ENCODE measurements around the gene ZNF618.

Gene ZNF618

GRCh38 chr9:113989017-113989713 is 113.1 kb downstream of the ZNF618 start:
- peaks cover 22% of the 10 kb centered on the region for H3K36me3 ChIP-seq (ENCODE audit: control insufficient read depth, insufficient read depth, low read length)

GRCh38 chr9:113989714-113990569 is 113.8 kb downstream of the ZNF618 start:
- Histone ChIP-seq H3K4me1 (ENCODE audit: control insufficient read depth, insufficient read depth, low read length) (no peaks in the 10 kb centered on the region), H3K9me3 (ENCODE audit: control insufficient read depth, insufficient read depth, low read length) (no peaks in the 10 kb centered on the region), H3K4me3 (ENCODE audit: low read depth, low read length) (no peak overlapping the region), H3K27me3 (ENCODE audit: control insufficient read depth, insufficient read depth, low read length) (no peaks in the 10 kb centered on the region), H3K27ac (ENCODE audit: low read depth, low read length) (no peak overlapping the region), H3K36me3 (ENCODE audit: control insufficient read depth, insufficient read depth, low read length) (peaks cover 22% of the 10 kb centered on the region), H3K9ac (ENCODE audit: low read depth, low read length) (no peak overlapping the region)

More at GRCh38 chr9:113989017-113989713, 113.1 kb downstream of the ZNF618 start:
- Histone ChIP-seq H3K4me3 (ENCODE audit: low read depth, low read length) (no peak overlapping the region), H3K9me3 (ENCODE audit: control insufficient read depth, insufficient read depth, low read length) (no peaks in the 10 kb centered on the region), H3K27ac (ENCODE audit: low read depth, low read length) (no peak overlapping the region), H3K9ac (ENCODE audit: low read depth, low read length) (no peak overlapping the region), H3K4me1 (ENCODE audit: control insufficient read depth, insufficient read depth, low read length) (no peaks in the 10 kb centered on the region), H3K27me3 (ENCODE audit: control insufficient read depth, insufficient read depth, low read length) (no peaks in the 10 kb centered on the region)

- H3K27ac ChIP-seq (ENCODE audit: low read depth, low read length): no peak overlapping the region
- H3K9ac ChIP-seq (ENCODE audit: low read depth, low read length): no peak overlapping the region
- H3K27me3 ChIP-seq (ENCODE audit: control insufficient read depth, insufficient read depth, low read length): no peaks in the 10 kb centered on the region
- no peak overlapping the region for H3K4me3 ChIP-seq (ENCODE audit: low read depth, low read length)
- no peaks in the 10 kb centered on the region for H3K4me1 ChIP-seq (ENCODE audit: control insufficient read depth, insufficient read depth, low read length)
- peaks cover 22% of the 10 kb centered on the region for H3K36me3 ChIP-seq (ENCODE audit: control insufficient read depth, insufficient read depth, low read length)
- H3K9me3 ChIP-seq (ENCODE audit: control insufficient read depth, insufficient read depth, low read length): no peaks in the 10 kb centered on the region
Observed at GRCh38 chr9:113990570-113990907, 114.4 kb downstream of the ZNF618 start.

GRCh38 chr9:113990975-113991471 is 114.9 kb downstream of the ZNF618 start:
- H3K27me3 ChIP-seq (ENCODE audit: control insufficient read depth, insufficient read depth, low read length): no peaks in the 10 kb centered on the region
- peaks cover 22% of the 10 kb centered on the region for H3K36me3 ChIP-seq (ENCODE audit: control insufficient read depth, insufficient read depth, low read length)
- no peaks in the 10 kb centered on the region for H3K9me3 ChIP-seq (ENCODE audit: control insufficient read depth, insufficient read depth, low read length)
- H3K4me1 ChIP-seq (ENCODE audit: control insufficient read depth, insufficient read depth, low read length): no peaks in the 10 kb centered on the region
- no peak overlapping the region for H3K9ac ChIP-seq (ENCODE audit: low read depth, low read length)
- H3K4me3 ChIP-seq (ENCODE audit: low read depth, low read length): no peak overlapping the region
- no peak overlapping the region for H3K27ac ChIP-seq (ENCODE audit: low read depth, low read length)

- no peak overlapping the region for H3K27ac ChIP-seq (ENCODE audit: low read depth, low read length)
- H3K27me3 ChIP-seq (ENCODE audit: control insufficient read depth, insufficient read depth, low read length): no peaks in the 10 kb centered on the region
- peaks cover 22% of the 10 kb centered on the region for H3K36me3 ChIP-seq (ENCODE audit: control insufficient read depth, insufficient read depth, low read length)
- no peak overlapping the region for H3K4me3 ChIP-seq (ENCODE audit: low read depth, low read length)
- no peak overlapping the region for H3K9ac ChIP-seq (ENCODE audit: low read depth, low read length)
- no peaks in the 10 kb centered on the region for H3K4me1 ChIP-seq (ENCODE audit: control insufficient read depth, insufficient read depth, low read length)
- no peaks in the 10 kb centered on the region for H3K9me3 ChIP-seq (ENCODE audit: control insufficient read depth, insufficient read depth, low read length)
Observed at GRCh38 chr9:113991714-113992113, 115.6 kb downstream of the ZNF618 start.

DNA sequence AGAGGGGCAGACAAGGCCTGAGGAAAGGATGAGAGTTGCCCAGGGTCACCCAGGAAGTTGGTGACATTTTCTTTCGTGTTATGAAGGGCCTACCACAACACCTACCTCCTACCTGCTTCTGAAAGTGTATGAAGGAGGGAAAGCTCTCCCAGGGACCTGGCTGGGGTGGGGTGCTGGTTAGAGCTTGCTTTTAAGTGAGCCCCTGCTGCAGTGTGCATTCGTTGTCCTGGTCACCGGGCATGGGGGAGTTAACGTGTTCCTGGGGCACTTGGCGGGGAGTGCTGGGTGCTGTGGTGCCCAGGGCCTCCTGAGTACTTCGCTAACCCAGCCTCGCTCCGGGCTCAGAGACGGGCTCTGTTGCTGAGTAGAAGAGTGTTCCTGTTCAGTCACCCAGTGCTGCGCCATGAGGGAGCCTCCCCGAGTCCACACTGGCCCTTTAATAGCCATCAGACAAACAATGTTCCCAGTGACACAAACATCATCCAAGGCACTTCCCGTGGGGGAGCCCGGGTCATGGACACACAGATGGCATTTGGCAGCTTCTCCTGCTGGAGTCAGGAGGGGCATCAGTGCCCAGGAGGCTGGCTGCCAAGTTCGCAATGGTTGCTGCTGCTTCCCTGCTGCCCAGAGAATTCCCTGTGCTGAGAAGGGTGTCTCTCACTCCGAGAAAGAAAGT is 116.3 kb downstream of the ZNF618 start:
- Histone ChIP-seq H3K9ac (ENCODE audit: low read depth, low read length) (no peak overlapping the region), H3K36me3 (ENCODE audit: control insufficient read depth, insufficient read depth, low read length) (peaks cover 22% of the 10 kb centered on the region), H3K27ac (ENCODE audit: low read depth, low read length) (no peak overlapping the region), H3K9me3 (ENCODE audit: control insufficient read depth, insufficient read depth, low read length) (no peaks in the 10 kb centered on the region), H3K27me3 (ENCODE audit: control insufficient read depth, insufficient read depth, low read length) (no peaks in the 10 kb centered on the region), H3K4me3 (ENCODE audit: low read depth, low read length) (no peak overlapping the region), H3K4me1 (ENCODE audit: control insufficient read depth, insufficient read depth, low read length) (no peaks in the 10 kb centered on the region)

- Histone ChIP-seq H3K36me3 (ENCODE audit: control insufficient read depth, insufficient read depth, low read length) (peaks cover 22% of the 10 kb centered on the region), H3K4me1 (ENCODE audit: control insufficient read depth, insufficient read depth, low read length) (no peaks in the 10 kb centered on the region), H3K27me3 (ENCODE audit: control insufficient read depth, insufficient read depth, low read length) (no peaks in the 10 kb centered on the region), H3K9me3 (ENCODE audit: control insufficient read depth, insufficient read depth, low read length) (no peaks in the 10 kb centered on the region), H3K4me3 (ENCODE audit: low read depth, low read length) (no peak overlapping the region), H3K27ac (ENCODE audit: low read depth, low read length) (no peak overlapping the region), H3K9ac (ENCODE audit: low read depth, low read length) (no peak overlapping the region)
Observed at GRCh38 chr9:113992994-113993393, 116.9 kb downstream of the ZNF618 start.

DNA sequence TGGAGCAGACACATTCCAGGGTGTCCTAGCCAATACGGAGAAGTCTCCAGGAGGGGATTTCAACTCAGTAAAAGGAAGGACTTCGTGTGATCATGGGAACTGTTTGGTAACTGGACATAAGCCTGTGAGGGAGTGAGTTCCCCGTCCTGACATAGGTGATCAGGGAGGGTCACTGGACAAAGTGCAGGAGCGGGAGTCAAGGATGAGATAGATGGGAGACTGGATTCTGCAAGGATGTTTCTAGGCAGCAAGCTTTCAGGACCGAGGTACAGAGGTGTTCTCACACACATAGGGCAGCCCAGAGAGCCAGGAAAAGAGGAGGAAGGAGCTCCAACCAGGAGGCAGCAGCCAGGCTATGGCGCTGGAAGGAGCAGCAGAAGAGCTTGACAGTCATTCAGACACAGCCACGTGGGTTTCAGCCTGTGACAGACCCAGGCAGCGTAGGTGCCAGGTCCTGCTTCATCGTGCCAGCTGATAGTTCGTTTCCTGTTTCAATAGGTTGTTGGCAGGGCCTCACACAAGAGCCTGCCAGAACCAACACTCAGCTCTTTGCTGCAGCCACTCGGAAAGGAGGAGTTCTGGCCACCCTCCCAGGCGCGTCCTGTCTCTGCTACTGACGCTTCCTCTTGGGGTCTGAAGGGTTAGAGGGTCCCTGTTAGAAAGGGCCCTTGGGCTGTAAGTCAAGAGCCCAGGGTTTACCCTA is 117.9 kb downstream of the ZNF618 start:
- no peaks in the 10 kb centered on the region for H3K27me3 ChIP-seq (ENCODE audit: control insufficient read depth, insufficient read depth, low read length)
- H3K27ac ChIP-seq (ENCODE audit: low read depth, low read length): no peak overlapping the region
- no peak overlapping the region for H3K9ac ChIP-seq (ENCODE audit: low read depth, low read length)
- H3K4me1 ChIP-seq (ENCODE audit: control insufficient read depth, insufficient read depth, low read length): no peaks in the 10 kb centered on the region
- no peaks in the 10 kb centered on the region for H3K9me3 ChIP-seq (ENCODE audit: control insufficient read depth, insufficient read depth, low read length)
- peaks cover 14% of the 10 kb centered on the region for H3K36me3 ChIP-seq (ENCODE audit: control insufficient read depth, insufficient read depth, low read length)
- H3K4me3 ChIP-seq (ENCODE audit: low read depth, low read length): no peak overlapping the region

- no peak overlapping the region for H3K4me3 ChIP-seq (ENCODE audit: low read depth, low read length)
- H3K27ac ChIP-seq (ENCODE audit: low read depth, low read length): no peak overlapping the region
- no peaks in the 10 kb centered on the region for H3K4me1 ChIP-seq (ENCODE audit: control insufficient read depth, insufficient read depth, low read length)
- no peaks in the 10 kb centered on the region for H3K9me3 ChIP-seq (ENCODE audit: control insufficient read depth, insufficient read depth, low read length)
- H3K9ac ChIP-seq (ENCODE audit: low read depth, low read length): no peak overlapping the region
- H3K27me3 ChIP-seq (ENCODE audit: control insufficient read depth, insufficient read depth, low read length): no peaks in the 10 kb centered on the region
- peaks cover 9% of the 10 kb centered on the region; the same call in 1 of the 2 replicates for H3K36me3 ChIP-seq (ENCODE audit: control insufficient read depth, insufficient read depth, low read length)
Observed at GRCh38 chr9:113995401-113995800, 119.3 kb downstream of the ZNF618 start.

- no peaks in the 10 kb centered on the region for H3K4me1 ChIP-seq (ENCODE audit: control insufficient read depth, insufficient read depth, low read length)
- no peak overlapping the region for H3K27ac ChIP-seq (ENCODE audit: low read depth, low read length)
- H3K9ac ChIP-seq (ENCODE audit: low read depth, low read length): no peak overlapping the region
- no peaks in the 10 kb centered on the region for H3K27me3 ChIP-seq (ENCODE audit: control insufficient read depth, insufficient read depth, low read length)
- no peak overlapping the region for H3K4me3 ChIP-seq (ENCODE audit: low read depth, low read length)
- H3K36me3 ChIP-seq (ENCODE audit: control insufficient read depth, insufficient read depth, low read length): peaks cover 11% of the 10 kb centered on the region; the same call in 1 of the 2 replicates
- no peaks in the 10 kb centered on the region for H3K9me3 ChIP-seq (ENCODE audit: control insufficient read depth, insufficient read depth, low read length)
Observed at GRCh38 chr9:113995963-113996362, 119.9 kb downstream of the ZNF618 start.
